PC-9 (cell line): Measurements from ENCODE around the gene ZNF124. TPM values are rescaled to one million over a fixed set of nuclear protein-coding genes. Genes with fewer than 3 reads are reported as not detected.

Experiments used
- BruUV-seq: library from RNA; stranded (reverse); fragments of 400-500 nt; replicated peaks from 2 replicates; lab custom pipeline; 2021; lab: Mats Ljungman, UMichigan
- CTCF ChIA-PET: fragments of 300-600 bp; sonication (Branson Sonifier 250); formaldehyde crosslinking; loops from one replicate; lab custom pipeline; 2022; ENCODE audit warnings: antibody characterized with exemption; lab: Charles Lee
- POLR2A ChIA-PET: fragments of 300-600 bp; sonication (Branson Sonifier 250); formaldehyde crosslinking; loops from one replicate; lab custom pipeline; 2022; ENCODE audit warnings: antibody characterized with exemption; ENCODE audit not compliant: unreplicated experiment; lab: Charles Lee
- DNase-seq, 2 experiments: peaks; one replicate each; pipeline versions ENCODE4 v3.0.0 to v3.0.0-alpha.2; 2015 to 2022; ENCODE audit warnings: mixed read lengths in 1 of 2
- H2AFZ ChIP-seq: fragments of 200-600 bp; sonication (generic); 2 replicates; pipeline ENCODE4 v1.8.1; 2017; ENCODE audit warnings: antibody characterized with exemption
- H3F3A ChIP-seq: fragments of 200-600 bp; sonication (generic); 2 replicates; pipeline ENCODE4 v1.8.1; 2017; ENCODE audit warnings: antibody characterized with exemption, mild to moderate bottlenecking, low read depth; ENCODE audit not compliant: insufficient read depth
- H3K27ac ChIP-seq: fragments of 200-600 bp; sonication (generic); 2 replicates; pipeline ENCODE4 v1.6.1; 2016; ENCODE audit warnings: mixed run types
- H3K27me3 ChIP-seq: fragments of 200-600 bp; sonication (generic); 2 replicates; pipeline ENCODE4 v1.6.1; 2016; ENCODE audit warnings: low read depth, mixed run types; ENCODE audit not compliant: insufficient read depth
- H3K36me3 ChIP-seq: fragments of 200-600 bp; sonication (generic); 2 replicates; pipeline ENCODE4 v1.6.1; 2016; ENCODE audit warnings: low read depth, mixed run types
- H3K4me1 ChIP-seq: fragments of 200-600 bp; sonication (generic); replicated peaks from 2 replicates; pipeline ENCODE4 v1.6.1; 2016; ENCODE audit warnings: mixed run types; ENCODE audit not compliant: insufficient read depth
- H3K4me2 ChIP-seq: fragments of 200-600 bp; sonication (generic); 2 replicates; pipeline ENCODE4 v1.6.1; 2017; ENCODE audit warnings: mixed run types
- H3K4me3 ChIP-seq: fragments of 200-600 bp; sonication (generic); 2 replicates; pipeline ENCODE4 v1.6.1; 2016; ENCODE audit warnings: mixed run types
- H3K79me2 ChIP-seq: fragments of 200-600 bp; sonication (generic); 2 replicates; pipeline ENCODE4 v1.6.1; 2017; ENCODE audit warnings: low read depth, mixed run types
- H3K9me2 ChIP-seq: fragments of 200-600 bp; sonication (generic); 2 replicates; pipeline ENCODE4 v1.8.1; 2017; ENCODE audit warnings: mild to moderate bottlenecking; ENCODE audit not compliant: insufficient read depth
- H3K9me3 ChIP-seq: fragments of 200-600 bp; sonication (generic); 2 replicates; pipeline ENCODE4 v1.8.1; 2016; ENCODE audit warnings: low read depth; ENCODE audit not compliant: insufficient read depth
- H4K20me1 ChIP-seq: fragments of 200-600 bp; sonication (generic); 2 replicates; pipeline ENCODE4 v1.8.1; 2017; ENCODE audit not compliant: insufficient read depth
- CTCF ChIP-seq: fragments of 200-600 bp; sonication (generic); conservative IDR thresholded peaks from 2 replicates; pipeline ENCODE4 v1.6.1; 2017; ENCODE audit warnings: mixed run types, antibody characterized with exemption, mild to moderate bottlenecking, moderate library complexity
- EZH2 ChIP-seq: fragments of 200-600 bp; sonication (generic); IDR thresholded peaks from 2 replicates; pipeline ENCODE4 v1.8.0; 2017; ENCODE audit warnings: antibody characterized with exemption, low read depth
- intact Hi-C: fragments of 100-400 bp; cut with micrococcal nuclease; formaldehyde crosslinking; loops from one replicate; pipeline ENCODE4 v1.10.0; 2022; ENCODE audit not compliant: unreplicated experiment
- total RNA-seq: library from RNA; stranded (reverse); gene quantifications from 2 replicates; pipeline ENCODE4 v1.2.3, GENCODE V29; 2021

Gene ZNF124
- total RNA-seq, 1 experiment from 2014 or later, result 9.5 TPM

GRCh38 chr1:247113733-247114271, 58.0 kb downstream of the ZNF124 start:
- BruUV-seq, result no TSS peak
- no peaks in the 10 kb centered on the region for H4K20me1 ChIP-seq
- intact Hi-C loops, result no loop called here

DNA sequence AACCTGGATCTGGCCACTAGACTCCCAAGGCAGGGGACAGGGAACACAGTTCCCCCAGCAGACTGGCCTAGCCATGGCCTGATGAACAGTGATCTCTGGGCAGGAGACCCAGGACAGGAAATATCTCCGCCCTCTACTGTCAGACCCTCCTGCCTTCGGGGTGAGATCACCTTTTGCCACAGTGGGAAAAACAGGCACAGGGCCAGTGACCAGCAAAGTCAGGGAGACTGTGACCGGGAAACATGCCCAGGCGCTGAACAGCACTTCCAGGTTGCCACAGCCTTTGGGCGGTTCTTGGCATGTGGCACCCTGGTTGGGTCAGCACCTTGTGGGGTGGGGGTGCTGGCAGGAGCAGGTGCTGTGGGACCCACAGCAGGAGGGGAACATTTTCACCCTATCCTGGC, 58.7 kb downstream of the ZNF124 start:
- H3K27me3 ChIP-seq, result no peaks in the 10 kb centered on the region; the same call in 1 of the 2 replicates
- POLR2A ChIA-PET, result no interaction called here
- no TSS peak for BruUV-seq
- CTCF ChIA-PET, result no interaction called here
- peak in 1 of 2 experiments; percentile 21 for DNase-seq
- H4K20me1 ChIP-seq, result no peaks in the 10 kb centered on the region
- H3K36me3 ChIP-seq, result no peaks in the 10 kb centered on the region
- no peaks in the 10 kb centered on the region for H3K79me2 ChIP-seq
- H3K4me3 ChIP-seq, result no peak overlapping the region
- no peak overlapping the region for H2AFZ ChIP-seq
- TF ChIP-seq EZH2, result no peak
- TF ChIP-seq CTCF, result no peak
- no peaks in the 10 kb centered on the region for H3F3A ChIP-seq
- no peaks in the 10 kb centered on the region for H3K9me3 ChIP-seq
- no peak overlapping the region for H3K27ac ChIP-seq
- no peaks in the 10 kb centered on the region for H3K9me2 ChIP-seq
- H3K4me2 ChIP-seq, result no peak overlapping the region
- intact Hi-C loops, result no loop called here
- no peaks in the 10 kb centered on the region for H3K4me1 ChIP-seq

More at GRCh38 chr1:247113733-247114271, 58.0 kb downstream of the ZNF124 start:
- Histone ChIP-seq H3K27ac (no peak overlapping the region), H3K9me3 (no peaks in the 10 kb centered on the region), H3K27me3 (no peaks in the 10 kb centered on the region), H3K4me3 (no peak overlapping the region), H3K4me1 (no peaks in the 10 kb centered on the region), H3K36me3 (no peaks in the 10 kb centered on the region), H3F3A (no peaks in the 10 kb centered on the region), H3K4me2 (no peak overlapping the region), H3K79me2 (no peaks in the 10 kb centered on the region), H3K9me2 (no peaks in the 10 kb centered on the region), H2AFZ (no peak overlapping the region)
- DNase-seq, result no peak
- POLR2A ChIA-PET, result no interaction called here
- TF ChIP-seq EZH2 (no peak), CTCF (no peak)
- CTCF ChIA-PET, result no interaction called here

DNA sequence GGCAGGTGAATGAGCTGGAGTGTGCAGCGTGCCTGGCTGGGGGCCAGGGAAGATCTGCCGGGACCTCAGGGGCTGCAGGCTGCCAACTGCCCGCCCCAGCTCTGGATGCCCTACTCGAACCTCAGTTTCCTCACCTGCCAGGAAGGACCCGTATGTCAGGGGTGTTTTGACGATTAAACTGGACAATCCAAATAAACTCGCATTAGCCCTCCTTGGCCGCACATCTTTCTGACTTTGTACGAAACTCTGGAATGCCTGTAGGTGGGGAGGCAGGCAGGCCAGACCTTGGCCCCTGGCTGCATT, 59.4 kb downstream of the ZNF124 start:
- Histone ChIP-seq H3K27me3 (peaks cover 6% of the 10 kb centered on the region; the same call in 1 of the 2 replicates), H3K9me3 (no peaks in the 10 kb centered on the region), H3K79me2 (no peaks in the 10 kb centered on the region), H3K36me3 (no peaks in the 10 kb centered on the region), H2AFZ (no peak overlapping the region), H3K4me2 (peak overlapping the region; percentile 60; the same call in 1 of the 2 replicates), H3K27ac (no peak overlapping the region), H4K20me1 (no peaks in the 10 kb centered on the region), H3K4me3 (no peak overlapping the region), H3K9me2 (no peaks in the 10 kb centered on the region), H3F3A (no peaks in the 10 kb centered on the region), H3K4me1 (no peaks in the 10 kb centered on the region)
- DNase-seq, result no peak
- TF ChIP-seq EZH2 (no peak), CTCF (no peak)
- intact Hi-C loops, result no loop called here
- ChIA-PET CTCF (no interaction called here), POLR2A (no interaction called here)
- BruUV-seq, result no TSS peak
